Smooth muscle cell (in vitro differentiated cells): ENCODE measurements around the gene APBA3. TPM values are rescaled to one million over a fixed set of nuclear protein-coding genes. Genes with fewer than 3 reads are reported as not detected.

Experiments used
- DNase-seq: peaks from one replicate; lab custom pipeline; 2025; ENCODE audit not compliant: unreplicated experiment; lab: John Stamatoyannopoulos, UW
- H2AFZ ChIP-seq: fragments of 200-600 bp; sonication (generic); 2 replicates; pipeline ENCODE4 v1.6.0; 2016; ENCODE audit warnings: antibody characterized with exemption, low read depth, mild to moderate bottlenecking
- H3F3A ChIP-seq: fragments of 200-600 bp; sonication (generic); 2 replicates; pipeline ENCODE4 v1.6.0; 2017; ENCODE audit warnings: antibody characterized with exemption, low read depth
- H3K27ac ChIP-seq: fragments of 200-600 bp; sonication (generic); 2 replicates; pipeline ENCODE4 v1.5.1; 2016; ENCODE audit warnings: low read depth, mild to moderate bottlenecking
- H3K27me3 ChIP-seq: fragments of 200-600 bp; sonication (generic); 2 replicates; pipeline ENCODE4 v1.6.1; 2016; ENCODE audit warnings: low read depth, mild to moderate bottlenecking
- H3K36me3 ChIP-seq: fragments of 200-600 bp; sonication (generic); 2 replicates; pipeline ENCODE4 v1.5.1; 2016; ENCODE audit warnings: low read depth
- H3K4me1 ChIP-seq: fragments of 200-600 bp; sonication (generic); 2 replicates; pipeline ENCODE4 v1.5.1; 2016; ENCODE audit warnings: low read depth
- H3K4me2 ChIP-seq: fragments of 200-600 bp; sonication (generic); 2 replicates; pipeline ENCODE4 v1.6.0; 2016; ENCODE audit warnings: mild to moderate bottlenecking
- H3K4me3 ChIP-seq: fragments of 200-600 bp; sonication (generic); 2 replicates; pipeline ENCODE4 v1.5.1; 2016; ENCODE audit warnings: mild to moderate bottlenecking
- H3K79me2 ChIP-seq: fragments of 200-600 bp; sonication (generic); 2 replicates; pipeline ENCODE4 v1.6.0; 2016; ENCODE audit warnings: low read depth, mild to moderate bottlenecking
- H3K9ac ChIP-seq: fragments of 200-600 bp; sonication (generic); 2 replicates; pipeline ENCODE4 v1.6.0; 2016; ENCODE audit warnings: low read depth
- H3K9me3 ChIP-seq: fragments of 200-600 bp; sonication (generic); replicated peaks from 2 replicates; pipeline ENCODE4 v1.5.1; 2016; ENCODE audit warnings: low read depth
- H4K20me1 ChIP-seq: fragments of 200-600 bp; sonication (generic); 2 replicates; pipeline ENCODE4 v1.6.0; 2016; ENCODE audit warnings: low read depth
- CTCF ChIP-seq: fragments of 200-600 bp; sonication (generic); IDR thresholded peaks from 2 replicates; pipeline ENCODE4 v1.5.1; 2017; ENCODE audit warnings: borderline replicate concordance, mild to moderate bottlenecking, antibody characterized with exemption; ENCODE audit not compliant: insufficient read depth, poor library complexity, severe bottlenecking
- WGBS: methylation state at CpG from one replicate; pipeline ENCODE4 v1.1.7; 2016; ENCODE audit warnings: low lambda C conversion rate; 5-methylcytosine and 5-hydroxymethylcytosine counted together
- polyA plus RNA-seq: library from polyadenylated mRNA; unstranded; fragments of >200 nt; fragmentation: Nextera tagmentation; extraction: Ambion mirVana; gene quantifications from 2 replicates; pipeline ENCODE4 v1.2.1, GENCODE V29; 2016
- total RNA-seq: library from RNA; depleted of rRNA; stranded (reverse); fragments of >200 nt; gene quantifications from 2 replicates; pipeline ENCODE4 v1.2.3, GENCODE V29; 2014

APBA3 gene
- total and polyA plus RNA-seq, 2 experiments from 2014 or later, result 16.1 to 27.9 TPM

- H3K36me3 ChIP-seq, result no peaks in the 10 kb centered on the region
- TF ChIP-seq CTCF, result no peak
- H4K20me1 ChIP-seq, result no peaks in the 10 kb centered on the region
- peaks cover 18% of the 10 kb centered on the region for H3K27me3 ChIP-seq
- H3K4me1 ChIP-seq, result no peaks in the 10 kb centered on the region
- no peaks in the 10 kb centered on the region for H3F3A ChIP-seq
- DNase-seq, result no peak
- no peak overlapping the region for H3K27ac ChIP-seq
- no peaks in the 10 kb centered on the region for H3K9me3 ChIP-seq
- H3K9ac ChIP-seq, result no peak overlapping the region
- H3K79me2 ChIP-seq, result no peaks in the 10 kb centered on the region
- no peak overlapping the region for H3K4me3 ChIP-seq
- no peak overlapping the region for H2AFZ ChIP-seq
- no peak overlapping the region for H3K4me2 ChIP-seq
- WGBS, result 94% methylated on average over 20 of the region's 29 CpGs
Observed at GRCh38 chr19:3805859-3806258, 44.4 kb upstream of the APBA3 start.

- Histone ChIP-seq H4K20me1 (no peaks in the 10 kb centered on the region), H3K36me3 (no peaks in the 10 kb centered on the region), H3F3A (no peaks in the 10 kb centered on the region), H3K27me3 (peaks cover 32% of the 10 kb centered on the region), H3K4me1 (no peaks in the 10 kb centered on the region), H3K9ac (no peak overlapping the region), H3K79me2 (no peaks in the 10 kb centered on the region), H3K9me3 (no peaks in the 10 kb centered on the region), H3K4me3 (no peak overlapping the region), H3K27ac (no peak overlapping the region), H2AFZ (no peak overlapping the region), H3K4me2 (no peak overlapping the region)
- no peak for TF ChIP-seq CTCF
- DNase-seq, result no peak
- 91% methylated on average over 5 of the region's 13 CpGs for WGBS
Observed at GRCh38 chr19:3804429-3804828, 42.9 kb upstream of the APBA3 start.

DNA sequence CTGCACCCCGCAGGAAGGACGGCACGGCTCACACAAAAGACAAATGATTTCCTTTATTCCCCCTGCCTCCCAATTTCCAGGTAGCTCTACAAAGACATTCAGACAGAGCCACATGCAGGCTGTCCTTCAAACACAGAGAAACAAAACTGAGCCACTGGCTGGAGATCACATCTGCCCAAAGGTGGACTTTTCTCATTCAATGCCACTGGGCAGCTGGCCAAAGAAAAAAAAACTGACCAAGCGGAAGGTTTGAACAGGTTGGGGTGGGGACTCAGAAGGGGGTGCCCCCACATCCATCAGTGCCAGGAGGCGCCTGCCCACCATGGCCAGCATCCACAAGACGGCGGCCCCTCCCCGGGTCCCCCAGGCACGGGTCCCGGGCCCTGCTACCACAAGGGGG is 42.5 kb upstream of the APBA3 start:
- TF ChIP-seq CTCF, result no peak
- H3K4me1 ChIP-seq, result no peaks in the 10 kb centered on the region
- no peaks in the 10 kb centered on the region for H3K9me3 ChIP-seq
- 96% methylated on average over 10 of the region's 10 CpGs for WGBS
- no peak overlapping the region for H3K9ac ChIP-seq
- no peak overlapping the region for H3K4me2 ChIP-seq
- no peaks in the 10 kb centered on the region for H4K20me1 ChIP-seq
- H3F3A ChIP-seq, result no peaks in the 10 kb centered on the region
- H3K36me3 ChIP-seq, result no peaks in the 10 kb centered on the region
- H3K4me3 ChIP-seq, result no peak overlapping the region
- H2AFZ ChIP-seq, result no peak overlapping the region
- DNase-seq, result no peak
- H3K27ac ChIP-seq, result no peak overlapping the region
- no peaks in the 10 kb centered on the region for H3K79me2 ChIP-seq
- H3K27me3 ChIP-seq, result peaks cover 36% of the 10 kb centered on the region

DNA sequence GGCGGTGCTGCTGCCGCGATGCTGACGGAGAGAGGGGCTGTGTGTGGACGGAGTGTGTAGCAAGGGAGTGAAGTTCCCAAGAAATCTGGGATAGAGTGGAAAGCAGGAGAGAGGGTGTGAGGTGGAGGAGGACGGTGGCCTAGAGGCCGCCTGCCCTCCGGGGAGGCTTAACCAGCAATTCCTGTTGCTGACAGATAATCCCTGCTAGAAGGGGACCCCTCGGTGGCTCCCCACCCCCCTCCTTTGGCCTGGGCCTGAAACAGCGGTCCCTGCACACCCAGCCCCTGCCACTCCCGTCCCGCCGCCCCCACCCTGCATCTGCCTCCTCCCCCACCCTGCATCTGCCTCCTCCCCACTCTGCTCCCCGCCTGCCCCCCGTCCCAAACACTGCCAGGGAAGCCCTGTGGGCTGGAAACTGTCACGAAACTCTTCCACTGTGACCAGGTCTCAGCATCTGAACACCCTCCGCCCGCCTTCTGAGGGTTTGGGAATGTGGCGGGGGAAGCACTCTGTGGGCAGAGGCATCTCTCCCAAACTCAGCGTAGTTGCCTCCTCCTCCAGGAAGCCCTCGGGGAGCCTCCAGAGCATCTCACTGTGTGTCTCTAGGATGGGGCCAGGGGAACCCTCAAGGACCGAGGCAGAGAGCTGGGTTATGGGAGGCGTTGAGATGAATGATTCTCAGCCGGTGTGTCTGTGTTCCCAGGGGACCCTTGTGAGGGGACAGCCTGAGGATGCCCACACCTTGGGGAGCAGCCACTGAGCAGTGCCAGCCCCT is 41.8 kb upstream of the APBA3 start:
- no peaks in the 10 kb centered on the region for H3K79me2 ChIP-seq
- no peak for TF ChIP-seq CTCF
- no peaks in the 10 kb centered on the region for H3K4me1 ChIP-seq
- no peaks in the 10 kb centered on the region for H3K9me3 ChIP-seq
- H3K4me3 ChIP-seq, result no peak overlapping the region
- DNase-seq, result no peak
- peaks cover 37% of the 10 kb centered on the region for H3K27me3 ChIP-seq
- 90% methylated on average over 17 of the region's 24 CpGs for whole genome bisulfite sequencing
- H3K36me3 ChIP-seq, result no peaks in the 10 kb centered on the region
- no peak overlapping the region for H2AFZ ChIP-seq
- no peak overlapping the region for H3K9ac ChIP-seq
- H3K4me2 ChIP-seq, result no peak overlapping the region
- no peak overlapping the region for H3K27ac ChIP-seq
- no peaks in the 10 kb centered on the region for H4K20me1 ChIP-seq
- H3F3A ChIP-seq, result no peaks in the 10 kb centered on the region
